ENCODE measurements around the gene SMIM15. TPM values are rescaled to one million over a fixed set of nuclear protein-coding genes. Genes with fewer than 3 reads are reported as not detected.

SMIM15 gene
- total RNA-seq, 4 donors from 2014 or later, result 12.0 to 16.6 (median 14.4) TPM

DNA sequence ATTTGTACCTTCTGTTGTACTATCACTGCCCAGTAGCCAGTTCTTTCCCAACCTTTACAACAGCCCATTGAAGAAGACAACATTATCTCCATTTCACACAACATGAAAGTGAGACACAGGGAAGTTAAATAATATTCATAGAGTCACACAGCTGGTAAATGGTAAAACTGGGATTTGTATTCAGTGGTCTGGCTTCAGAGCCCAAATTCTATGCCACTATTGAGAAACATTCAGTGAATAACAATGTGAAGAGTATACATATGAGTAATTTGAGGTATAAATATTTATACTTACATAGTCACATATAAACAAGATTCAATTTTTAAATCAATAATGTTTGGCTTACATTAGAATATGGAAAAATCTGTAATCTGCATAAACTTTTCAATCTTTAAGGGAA, 13.8 kb downstream of the SMIM15 start:
- TF ChIP-seq POLR2A (IDR thresholded peaks at IDR 0.05) (no peak), EP300 (IDR thresholded peaks at IDR 0.05) (no peak)
- TF ChIP-seq, protein P1, sequence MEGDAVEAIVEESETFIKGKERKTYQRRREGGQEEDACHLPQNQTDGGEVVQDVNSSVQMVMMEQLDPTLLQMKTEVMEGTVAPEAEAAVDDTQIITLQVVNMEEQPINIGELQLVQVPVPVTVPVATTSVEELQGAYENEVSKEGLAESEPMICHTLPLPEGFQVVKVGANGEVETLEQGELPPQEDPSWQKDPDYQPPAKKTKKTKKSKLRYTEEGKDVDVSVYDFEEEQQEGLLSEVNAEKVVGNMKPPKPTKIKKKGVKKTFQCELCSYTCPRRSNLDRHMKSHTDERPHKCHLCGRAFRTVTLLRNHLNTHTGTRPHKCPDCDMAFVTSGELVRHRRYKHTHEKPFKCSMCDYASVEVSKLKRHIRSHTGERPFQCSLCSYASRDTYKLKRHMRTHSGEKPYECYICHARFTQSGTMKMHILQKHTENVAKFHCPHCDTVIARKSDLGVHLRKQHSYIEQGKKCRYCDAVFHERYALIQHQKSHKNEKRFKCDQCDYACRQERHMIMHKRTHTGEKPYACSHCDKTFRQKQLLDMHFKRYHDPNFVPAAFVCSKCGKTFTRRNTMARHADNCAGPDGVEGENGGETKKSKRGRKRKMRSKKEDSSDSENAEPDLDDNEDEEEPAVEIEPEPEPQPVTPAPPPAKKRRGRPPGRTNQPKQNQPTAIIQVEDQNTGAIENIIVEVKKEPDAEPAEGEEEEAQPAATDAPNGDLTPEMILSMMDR (IDR thresholded peaks at IDR 0.05), result no peak
- no peaks in the 10 kb centered on the region for H3K4me1 ChIP-seq
- no peaks in the 10 kb centered on the region for H3K27me3 ChIP-seq
- no peak overlapping the region for H3K27ac ChIP-seq
- H3K36me3 ChIP-seq, result peaks cover 0 to 5% (median 0%) of the 10 kb centered on the region in 3 donors
- DNase-seq (ENCODE audit: low spot score in 2 of 2), result no peak
- H3K9me3 ChIP-seq, result no peaks in the 10 kb centered on the region
- no peak overlapping the region for H3K4me3 ChIP-seq

DNA sequence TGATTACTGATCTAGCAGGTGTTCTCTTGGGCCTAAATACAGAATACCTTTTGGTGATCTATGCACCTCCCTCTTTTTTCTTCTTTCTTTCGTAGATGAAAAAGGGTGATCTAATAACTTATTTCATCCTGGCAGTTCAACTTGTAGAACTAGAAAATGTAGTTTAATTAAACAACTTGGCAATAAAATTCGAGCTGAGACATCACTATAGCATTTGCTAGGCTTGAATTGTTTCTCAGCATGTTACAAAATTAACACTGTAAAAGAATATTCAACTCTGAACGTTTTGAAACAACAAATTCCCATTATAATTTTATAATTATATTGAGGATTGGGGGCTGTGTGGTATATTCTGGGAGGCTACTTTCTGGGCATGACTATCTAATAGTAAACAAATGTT, 19.5 kb downstream of the SMIM15 start:
- TF ChIP-seq, protein P1 (IDR thresholded peaks at IDR 0.05), result no peak
- TF ChIP-seq EP300 (IDR thresholded peaks at IDR 0.05) (no peak), POLR2A (IDR thresholded peaks at IDR 0.05) (no peak)
- DNase-seq (ENCODE audit: low spot score in 2 of 2), result no peak
- Histone ChIP-seq H3K27ac (no peak overlapping the region), H3K4me1 (no peaks in the 10 kb centered on the region), H3K4me3 (no peak overlapping the region), H3K36me3 (no peaks in the 10 kb centered on the region), H3K27me3 (no peaks in the 10 kb centered on the region), H3K9me3 (no peaks in the 10 kb centered on the region)
- WGBS, 2 donors, result 67 to 70% methylated on average over 3 of the region's 3 CpGs

DNA sequence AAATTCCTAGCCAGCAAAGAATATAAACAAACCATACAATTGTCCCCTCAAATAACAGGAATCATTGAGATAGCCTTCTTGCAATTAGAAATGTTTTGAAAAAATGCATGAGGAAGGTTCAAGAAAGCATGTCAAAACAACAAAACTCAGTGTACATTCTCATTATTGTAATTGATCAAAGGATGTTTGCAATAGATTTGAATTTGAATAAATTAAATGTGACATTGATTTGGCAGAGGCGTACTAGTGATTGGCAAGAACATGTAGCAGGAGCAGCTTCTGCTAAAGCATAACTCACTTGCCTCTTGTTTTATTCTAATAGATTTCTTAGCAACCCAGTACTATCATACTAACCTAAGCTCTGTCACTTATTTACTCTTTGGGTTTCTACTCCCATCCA, 19.9 kb downstream of the SMIM15 start:
- Histone ChIP-seq H3K9me3 (no peaks in the 10 kb centered on the region), H3K4me3 (no peak overlapping the region), H3K4me1 (no peaks in the 10 kb centered on the region), H3K36me3 (no peaks in the 10 kb centered on the region), H3K27ac (no peak overlapping the region), H3K27me3 (no peaks in the 10 kb centered on the region)
- TF ChIP-seq EP300 (IDR thresholded peaks at IDR 0.05) (no peak), POLR2A (IDR thresholded peaks at IDR 0.05) (no peak)
- TF ChIP-seq, protein P1 (IDR thresholded peaks at IDR 0.05), result no peak
- no peak for DNase-seq (ENCODE audit: low spot score in 2 of 2)
- 56 to 71% methylated on average over 1 of the region's 1 CpG for WGBS, 2 donors

DNA sequence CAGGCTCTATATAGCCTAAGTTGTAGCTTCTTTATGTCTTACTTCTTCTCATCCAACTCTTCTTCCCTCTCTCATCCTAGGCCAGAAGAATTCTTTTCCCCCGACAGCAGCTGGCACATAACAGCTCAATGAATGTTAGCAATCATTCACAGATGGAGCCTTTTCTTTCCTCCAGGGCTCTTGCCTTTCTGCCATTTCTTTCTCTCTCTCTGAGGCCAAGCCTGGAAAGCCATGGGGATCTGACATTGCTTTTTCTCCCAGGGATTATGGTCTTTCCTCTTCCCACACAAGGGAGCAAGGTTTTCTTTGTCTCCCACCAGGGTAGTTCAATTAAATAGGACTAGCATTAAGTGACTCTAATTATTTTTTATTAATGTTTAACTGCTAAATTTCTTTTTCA, 20.5 kb downstream of the SMIM15 start:
- TF ChIP-seq, protein P1 (IDR thresholded peaks at IDR 0.05), result no peak
- TF ChIP-seq EP300 (IDR thresholded peaks at IDR 0.05) (no peak), POLR2A (IDR thresholded peaks at IDR 0.05) (no peak)
- no peak for DNase-seq (ENCODE audit: low spot score in 2 of 2)
- no peaks in the 10 kb centered on the region for H3K36me3 ChIP-seq
- H3K9me3 ChIP-seq, result no peaks in the 10 kb centered on the region
- H3K27ac ChIP-seq, result no peak overlapping the region
- WGBS, 2 donors, result 28 to 32% methylated on average over 1 of the region's 1 CpG
- no peaks in the 10 kb centered on the region for H3K4me1 ChIP-seq
- H3K4me3 ChIP-seq, result no peak overlapping the region
- no peaks in the 10 kb centered on the region for H3K27me3 ChIP-seq

DNA sequence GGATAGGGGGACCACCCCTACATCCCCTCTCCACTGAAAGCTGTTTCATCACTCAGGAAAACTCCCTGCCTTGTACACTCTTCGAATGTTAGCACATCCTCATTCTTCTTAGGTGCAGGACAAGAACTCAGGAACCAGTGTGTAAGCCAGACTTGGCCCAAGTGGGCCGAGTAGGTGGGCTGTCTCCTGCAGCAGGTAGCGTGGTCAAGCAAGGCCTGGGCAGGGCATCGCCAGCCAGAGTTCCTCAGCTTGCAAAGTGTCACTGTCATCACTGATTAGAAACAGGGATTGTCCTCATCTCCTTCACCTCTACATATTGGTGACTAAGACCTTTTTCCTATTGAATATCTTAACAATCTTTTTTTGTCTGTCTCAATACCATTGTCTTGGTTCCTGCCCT, 22.3 kb downstream of the SMIM15 start:
- H3K4me3 ChIP-seq, result no peak overlapping the region
- no peak overlapping the region for H3K27ac ChIP-seq
- H3K4me1 ChIP-seq, result no peaks in the 10 kb centered on the region
- H3K36me3 ChIP-seq, result no peaks in the 10 kb centered on the region
- no peak for TF ChIP-seq POLR2A (IDR thresholded peaks at IDR 0.05)
- no peak for DNase-seq (ENCODE audit: low spot score in 2 of 2)
- no peaks in the 10 kb centered on the region for H3K9me3 ChIP-seq
- H3K27me3 ChIP-seq, result no peaks in the 10 kb centered on the region
- 97% methylated on average over 4 of the region's 4 CpGs for WGBS, 2 donors

Measured in tibial nerve (tissue), 4 donors.